B cell (primary cell): ENCODE results near the gene SLC6A4. TPM values are rescaled to one million over a fixed set of nuclear protein-coding genes. Genes with fewer than 3 reads are reported as not detected.

ENCODE experiments used
- ATAC-seq: fragments of 200-7000 bp; cut with Tn5 transposase; one replicate; pipeline ENCODE4 v1.10.0; 2021; ENCODE audit warnings: low read depth, mild to moderate bottlenecking, moderate number of reproducible peaks, moderate library complexity
- CTCF ChIA-PET: fragments of 350-600 bp; sonication (Branson Sonifier 250); formaldehyde crosslinking; loops from one replicate; lab custom pipeline; 2021; ENCODE audit warnings: antibody characterized with exemption, inconsistent platforms; lab: Charles Lee
- POLR2A ChIA-PET: fragments of 350-600 bp; sonication (Branson Sonifier 250); formaldehyde crosslinking; loops from one replicate; lab custom pipeline; 2021; ENCODE audit warnings: antibody characterized with exemption; lab: Charles Lee
- DNase-seq: peaks from one replicate; pipeline ENCODE4 v3.0.0; 2013
- H2AFZ ChIP-seq: 2 replicates; pipeline ENCODE4 v1.6.1; 2012; ENCODE audit warnings: mild to moderate bottlenecking, low read depth, low read length; ENCODE audit not compliant: insufficient read depth, poor library complexity, severe bottlenecking
- H3K27ac ChIP-seq, 2 donors: 1 replicate in 1 of 2; 2 replicates in 1 of 2; pipeline ENCODE4 v1.5.1; 2012 to 2013; ENCODE audit warnings: low read length in 2 of 2, mild to moderate bottlenecking in 2 of 2, moderate library complexity in 1 of 2
- H3K27me3 ChIP-seq, 4 experiments: fragments of 200-600 bp in 1 of 4; sonication (generic) in 1 of 4; replicated peaks in 1 of 4; 1 replicate in 2 of 4; 2 replicates in 2 of 4; pipeline versions ENCODE4 v1.6.1 to v1.7.0; 2013 to 2016; ENCODE audit warnings: low read length in 3 of 4, mild to moderate bottlenecking in 2 of 4, mixed read lengths in 1 of 4, moderate library complexity in 1 of 4; ENCODE audit not compliant: insufficient read depth in 4 of 4, control insufficient read depth in 3 of 4; ENCODE audit errors: control extremely low read depth in 1 of 4
- H3K36me3 ChIP-seq, 2 experiments: replicated peaks in 1 of 2; 1 replicate in 1 of 2; 2 replicates in 1 of 2; pipeline versions ENCODE4 v1.6.1 to v1.7.1; 2013; ENCODE audit warnings: low read length in 1 of 2; ENCODE audit not compliant: insufficient read depth in 2 of 2, control insufficient read depth in 1 of 2; ENCODE audit errors: control extremely low read depth in 1 of 2, extremely low read depth in 1 of 2
- H3K4me1 ChIP-seq, 2 donors: fragments of 200-600 bp in 1 of 2; sonication (generic) in 1 of 2; 1 replicate in 1 of 2; 2 replicates in 1 of 2; pipeline versions ENCODE4 v1.5.1 to v1.6.1; 2013 to 2017; ENCODE audit warnings: low read length in 2 of 2; ENCODE audit not compliant: control insufficient read depth in 2 of 2, insufficient read depth in 2 of 2
- H3K4me2 ChIP-seq: replicated peaks from 2 replicates; pipeline ENCODE3; 2012; ENCODE audit warnings: mild to moderate bottlenecking, low read depth, low read length; ENCODE audit not compliant: poor library complexity, severe bottlenecking
- H3K4me3 ChIP-seq, 5 experiments: fragments of 200-600 bp in 1 of 5; sonication (generic) in 1 of 5; 1 replicate in 3 of 5; 2 replicates in 2 of 5; pipeline versions ENCODE4 v1.5.1 to v1.7.0; 2011 to 2016; ENCODE audit warnings: low read length in 4 of 5, mild to moderate bottlenecking in 4 of 5, low read depth in 2 of 5, control low read depth in 1 of 5, moderate library complexity in 1 of 5; ENCODE audit not compliant: insufficient read depth in 1 of 5; ENCODE audit errors: control extremely low read depth in 1 of 5, extremely low read depth in 1 of 5
- H3K79me2 ChIP-seq: fragments of 200-600 bp; sonication (generic); one replicate; pipeline ENCODE4 v1.6.0; 2016; ENCODE audit warnings: low read length; ENCODE audit not compliant: control insufficient read depth, insufficient read depth
- H3K9ac ChIP-seq: fragments of 200-600 bp; sonication (generic); 2 replicates; pipeline ENCODE4 v1.6.1; 2017; ENCODE audit warnings: mild to moderate bottlenecking, low read length, moderate library complexity
- H3K9me3 ChIP-seq, 3 donors: one replicate each; pipeline versions ENCODE4 v1.6.1 to v1.7.1; 2013; ENCODE audit warnings: low read length in 2 of 3; ENCODE audit not compliant: control insufficient read depth in 2 of 3, insufficient read depth in 1 of 3; ENCODE audit errors: control extremely low read depth in 1 of 3
- H4K20me1 ChIP-seq: 2 replicates; pipeline ENCODE4 v1.6.0; 2012; ENCODE audit warnings: mild to moderate bottlenecking, low read length; ENCODE audit not compliant: insufficient read depth, control insufficient read depth, poor library complexity, severe bottlenecking
- H3K27ac Mint-ChIP-seq: one replicate; pipeline ENCODE4 v1.8.0; 2021; ENCODE audit warnings: mixed read lengths
- H3K27me3 Mint-ChIP-seq: one replicate; pipeline ENCODE4 v1.8.0; 2021; ENCODE audit warnings: mixed read lengths
- H3K4me1 Mint-ChIP-seq: one replicate; pipeline ENCODE4 v1.8.0; 2021; ENCODE audit warnings: mixed read lengths
- H3K4me3 Mint-ChIP-seq: one replicate; pipeline ENCODE4 v1.8.0; 2021; ENCODE audit warnings: mixed read lengths
- H3K9me3 Mint-ChIP-seq: one replicate; pipeline ENCODE4 v1.8.0; 2022; ENCODE audit warnings: mixed read lengths; ENCODE audit not compliant: insufficient read depth
- CTCF ChIP-seq: fragments of 200-600 bp; IDR thresholded peaks from one replicate; pipeline ENCODE4 v1.8.0; 2022; ENCODE audit warnings: antibody characterized with exemption, mild to moderate bottlenecking
- EZH2 ChIP-seq: IDR thresholded peaks from 2 replicates; pipeline ENCODE4 v1.6.1; 2012; ENCODE audit warnings: borderline replicate concordance, low read depth, mild to moderate bottlenecking, moderate library complexity, low read length; ENCODE audit not compliant: insufficient read depth, poor library complexity, severe bottlenecking
- WGBS: methylation state at CpG from one replicate; pipeline ENCODE4 v1.1.5; 2013; ENCODE audit warnings: missing lambda C conversion rate; ENCODE audit not compliant: insufficient coverage; 5-methylcytosine and 5-hydroxymethylcytosine counted together
- intact Hi-C: fragments of 100-400 bp; cut with micrococcal nuclease; formaldehyde crosslinking; loops from one replicate; pipeline ENCODE4 v1.10.0; 2022
- polyA plus RNA-seq: library from polyadenylated mRNA; depleted of rRNA; stranded (reverse); fragments of >200 nt; gene quantifications from 2 replicates; pipeline ENCODE4 v1.2.3, GENCODE V29; 2012
- total RNA-seq, 2 donors: library from RNA; stranded (reverse); fragments of 120-200 nt in 1 of 2; gene quantifications; 1 replicate in 1 of 2; 2 replicates in 1 of 2; pipeline versions ENCODE4 v1.2.3 to v1.2.4, GENCODE V29; 2013 to 2022

The SLC6A4 gene
- total and polyA plus RNA-seq, 2 donors (not counting 1 experiment from before 2014, with no cell fraction given) = not detected

GRCh38 chr17:30191072-30191471 is 44.4 kb downstream of the SLC6A4 start:
- H3K27me3 ChIP-seq = peaks cover 0 to 4% (median 1%) of the 10 kb centered on the region in 4 experiments
- WGBS = 88% methylated on average over 1 of the region's 2 CpGs
- peaks cover 0 to 3% of the 10 kb centered on the region in 2 experiments for H3K36me3 ChIP-seq
- H3K4me1 ChIP-seq = no peaks in the 10 kb centered on the region
- intact Hi-C loops = no loop called here
- no peak for ATAC-seq
- Mint-ChIP-seq H3K4me1 (no peaks in the 10 kb centered on the region), H3K4me3 (no peak overlapping the region), H3K27ac (no peak overlapping the region), H3K27me3 (no peaks in the 10 kb centered on the region), H3K9me3 (no peaks in the 10 kb centered on the region)
- no peak overlapping the region for H3K9ac ChIP-seq
- H3K4me2 ChIP-seq = no peak overlapping the region
- H3K9me3 ChIP-seq = no peaks in the 10 kb centered on the region
- no peak overlapping the region for H2AFZ ChIP-seq
- no peak for DNase-seq
- no peaks in the 10 kb centered on the region for H4K20me1 ChIP-seq
- H3K4me3 ChIP-seq = no peak overlapping the region
- TF ChIP-seq EZH2 (no peak), CTCF (no peak)
- H3K27ac ChIP-seq = no peak overlapping the region
- POLR2A ChIA-PET = no interaction called here
- H3K79me2 ChIP-seq = no peaks in the 10 kb centered on the region
- CTCF ChIA-PET = interaction anchor here (0.8 kb wide), 1 partner anchor 87 kb away, joined by 3 read pairs; no protein-coding TSS in a partner anchor

- H3K79me2 ChIP-seq = no peaks in the 10 kb centered on the region
- Mint-ChIP-seq H3K27ac (no peak overlapping the region), H3K27me3 (no peaks in the 10 kb centered on the region), H3K4me3 (no peak overlapping the region), H3K4me1 (no peaks in the 10 kb centered on the region), H3K9me3 (no peaks in the 10 kb centered on the region)
- intact Hi-C loops = no loop called here
- no peaks in the 10 kb centered on the region for H4K20me1 ChIP-seq
- H3K27me3 ChIP-seq = peaks cover 0 to 4% (median 0%) of the 10 kb centered on the region in 4 experiments
- no peak overlapping the region for H3K9ac ChIP-seq
- CTCF ChIA-PET = interaction anchor here (0.7 to 1.3 kb wide), 2 partner anchors 84 to 153 kb away, joined by 4 read pairs; no protein-coding TSS in a partner anchor
- H2AFZ ChIP-seq = no peak overlapping the region
- no peak overlapping the region for H3K27ac ChIP-seq
- TF ChIP-seq CTCF (no peak), EZH2 (no peak)
- H3K4me3 ChIP-seq = no peak overlapping the region
- no peaks in the 10 kb centered on the region for H3K4me1 ChIP-seq
- DNase-seq (no peak), ATAC-seq (no peak)
- POLR2A ChIA-PET = no interaction called here
- WGBS = no CpG with 5 or more reads among the region's 5 CpGs
- H3K36me3 ChIP-seq = peaks cover 3 to 24% of the 10 kb centered on the region in 2 experiments
- H3K4me2 ChIP-seq = no peak overlapping the region
- H3K9me3 ChIP-seq = no peaks in the 10 kb centered on the region
Measured at GRCh38 chr17:30188211-30188939, 47.1 kb downstream of the SLC6A4 start.
